ENCODE results near the gene DDX19B. TPM values are rescaled to one million over a fixed set of nuclear protein-coding genes. Genes with fewer than 3 reads are reported as not detected.

DDX19B gene
- total and polyA plus RNA-seq, 9 of the 15 experiments (the other 6 are each of a cell fraction or from before 2014, with no cell fraction given) = 7.0 to 32.9 (median 19.3) TPM

DNA sequence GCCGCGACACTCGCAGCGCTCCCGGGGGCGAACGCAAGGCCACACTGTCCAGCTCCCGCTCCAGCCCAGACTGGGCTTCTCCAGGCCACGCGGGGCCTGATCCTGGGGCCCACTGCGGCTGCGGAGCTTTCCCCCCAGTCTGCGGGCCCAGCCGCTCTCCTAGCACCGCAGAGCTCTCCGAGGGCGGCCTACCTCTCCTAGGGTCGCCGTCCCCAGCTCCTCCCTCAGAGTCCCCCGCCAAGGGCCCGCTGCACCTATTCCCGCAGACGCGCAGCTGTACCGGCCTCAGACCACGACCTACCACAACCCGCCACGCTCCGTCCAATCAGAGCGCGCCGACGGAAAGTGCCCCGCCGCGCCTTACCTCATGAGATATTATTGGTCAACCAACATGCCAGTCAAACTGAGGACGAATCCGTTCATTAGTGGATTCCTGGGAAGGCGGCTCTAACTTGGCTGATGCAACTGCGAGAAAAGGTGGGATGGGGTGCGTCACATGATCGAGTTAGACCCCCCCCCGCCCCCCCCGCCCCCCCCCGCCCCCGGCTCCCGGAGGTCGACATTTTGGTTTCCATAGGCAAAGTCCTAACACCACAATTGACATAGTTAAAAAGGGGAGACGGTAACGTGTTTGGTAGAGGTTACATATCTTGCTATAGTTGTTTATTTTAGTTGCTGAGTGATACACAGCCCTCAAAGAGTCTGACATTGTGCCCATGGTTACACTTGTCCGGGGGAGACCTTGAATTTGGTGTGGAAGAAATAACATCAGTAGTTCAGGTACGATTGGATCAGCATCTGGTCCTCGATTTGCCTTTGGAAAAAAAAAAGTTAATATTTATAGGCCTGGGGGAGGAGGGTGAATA lies 9.5 kb upstream of the DDX19B start, which contains the start of gene AARS1 (continued):
- peak; percentile 82 for TF ChIP-seq SAP30 (IDR thresholded peaks at IDR 0.05; ENCODE audit: borderline replicate concordance, insufficient read depth, low read depth, low read length, poor library complexity, severe bottlenecking)
- TF ChIP-seq, protein P1, sequence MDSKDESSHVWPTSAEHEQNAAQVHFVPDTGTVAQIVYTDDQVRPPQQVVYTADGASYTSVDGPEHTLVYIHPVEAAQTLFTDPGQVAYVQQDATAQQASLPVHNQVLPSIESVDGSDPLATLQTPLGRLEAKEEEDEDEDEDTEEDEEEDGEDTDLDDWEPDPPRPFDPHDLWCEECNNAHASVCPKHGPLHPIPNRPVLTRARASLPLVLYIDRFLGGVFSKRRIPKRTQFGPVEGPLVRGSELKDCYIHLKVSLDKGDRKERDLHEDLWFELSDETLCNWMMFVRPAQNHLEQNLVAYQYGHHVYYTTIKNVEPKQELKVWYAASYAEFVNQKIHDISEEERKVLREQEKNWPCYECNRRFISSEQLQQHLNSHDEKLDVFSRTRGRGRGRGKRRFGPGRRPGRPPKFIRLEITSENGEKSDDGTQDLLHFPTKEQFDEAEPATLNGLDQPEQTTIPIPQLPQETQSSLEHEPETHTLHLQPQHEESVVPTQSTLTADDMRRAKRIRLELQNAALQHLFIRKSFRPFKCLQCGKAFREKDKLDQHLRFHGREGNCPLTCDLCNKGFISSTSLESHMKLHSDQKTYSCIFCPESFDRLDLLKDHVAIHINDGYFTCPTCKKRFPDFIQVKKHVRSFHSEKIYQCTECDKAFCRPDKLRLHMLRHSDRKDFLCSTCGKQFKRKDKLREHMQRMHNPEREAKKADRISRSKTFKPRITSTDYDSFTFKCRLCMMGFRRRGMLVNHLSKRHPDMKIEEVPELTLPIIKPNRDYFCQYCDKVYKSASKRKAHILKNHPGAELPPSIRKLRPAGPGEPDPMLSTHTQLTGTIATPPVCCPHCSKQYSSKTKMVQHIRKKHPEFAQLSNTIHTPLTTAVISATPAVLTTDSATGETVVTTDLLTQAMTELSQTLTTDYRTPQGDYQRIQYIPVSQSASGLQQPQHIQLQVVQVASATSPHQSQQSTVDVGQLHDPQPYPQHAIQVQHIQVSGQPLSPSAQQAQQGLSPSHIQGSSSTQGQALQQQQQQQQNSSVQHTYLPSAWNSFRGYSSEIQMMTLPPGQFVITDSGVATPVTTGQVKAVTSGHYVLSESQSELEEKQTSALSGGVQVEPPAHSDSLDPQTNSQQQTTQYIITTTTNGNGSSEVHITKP (IDR thresholded peaks at IDR 0.05; ENCODE audit: partially characterized antibody) = peak; percentile 54
- TF ChIP-seq SAFB2 (IDR thresholded peaks at IDR 0.05; ENCODE audit: borderline replicate concordance, low read depth, low read length, severe bottlenecking) = no peak
- peak; percentile 69; the same call in 1 of the 2 replicates for TF ChIP-seq ZC3H4 (CRISPR knock-in tag; IDR thresholded peaks at IDR 0.05; ENCODE audit: borderline replicate concordance)
- TF ChIP-seq, protein P2, sequence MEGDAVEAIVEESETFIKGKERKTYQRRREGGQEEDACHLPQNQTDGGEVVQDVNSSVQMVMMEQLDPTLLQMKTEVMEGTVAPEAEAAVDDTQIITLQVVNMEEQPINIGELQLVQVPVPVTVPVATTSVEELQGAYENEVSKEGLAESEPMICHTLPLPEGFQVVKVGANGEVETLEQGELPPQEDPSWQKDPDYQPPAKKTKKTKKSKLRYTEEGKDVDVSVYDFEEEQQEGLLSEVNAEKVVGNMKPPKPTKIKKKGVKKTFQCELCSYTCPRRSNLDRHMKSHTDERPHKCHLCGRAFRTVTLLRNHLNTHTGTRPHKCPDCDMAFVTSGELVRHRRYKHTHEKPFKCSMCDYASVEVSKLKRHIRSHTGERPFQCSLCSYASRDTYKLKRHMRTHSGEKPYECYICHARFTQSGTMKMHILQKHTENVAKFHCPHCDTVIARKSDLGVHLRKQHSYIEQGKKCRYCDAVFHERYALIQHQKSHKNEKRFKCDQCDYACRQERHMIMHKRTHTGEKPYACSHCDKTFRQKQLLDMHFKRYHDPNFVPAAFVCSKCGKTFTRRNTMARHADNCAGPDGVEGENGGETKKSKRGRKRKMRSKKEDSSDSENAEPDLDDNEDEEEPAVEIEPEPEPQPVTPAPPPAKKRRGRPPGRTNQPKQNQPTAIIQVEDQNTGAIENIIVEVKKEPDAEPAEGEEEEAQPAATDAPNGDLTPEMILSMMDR (IDR thresholded peaks at IDR 0.05 in 2 of 3, conservative IDR thresholded peaks at IDR 0.05 in 1 of 3; ENCODE audit: insufficient read depth in 2 of 3, low read depth in 1 of 3, low read length in 3 of 3) = no peak
- TF ChIP-seq RFX5 (IDR thresholded peaks at IDR 0.05; ENCODE audit: low read depth, low read length) = no peak
- no peak for TF ChIP-seq KDM2B (CRISPR knock-in tag; IDR thresholded peaks at IDR 0.05)
- TF ChIP-seq, protein P3, sequence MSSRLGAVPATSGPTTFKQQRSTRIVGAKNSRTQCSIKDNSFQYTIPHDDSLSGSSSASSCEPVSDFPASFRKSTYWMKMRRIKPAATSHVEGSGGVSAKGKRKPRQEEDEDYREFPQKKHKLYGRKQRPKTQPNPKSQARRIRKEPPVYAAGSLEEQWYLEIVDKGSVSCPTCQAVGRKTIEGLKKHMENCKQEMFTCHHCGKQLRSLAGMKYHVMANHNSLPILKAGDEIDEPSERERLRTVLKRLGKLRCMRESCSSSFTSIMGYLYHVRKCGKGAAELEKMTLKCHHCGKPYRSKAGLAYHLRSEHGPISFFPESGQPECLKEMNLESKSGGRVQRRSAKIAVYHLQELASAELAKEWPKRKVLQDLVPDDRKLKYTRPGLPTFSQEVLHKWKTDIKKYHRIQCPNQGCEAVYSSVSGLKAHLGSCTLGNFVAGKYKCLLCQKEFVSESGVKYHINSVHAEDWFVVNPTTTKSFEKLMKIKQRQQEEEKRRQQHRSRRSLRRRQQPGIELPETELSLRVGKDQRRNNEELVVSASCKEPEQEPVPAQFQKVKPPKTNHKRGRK (tag; IDR thresholded peaks at IDR 0.05) = no peak
- TF ChIP-seq DDX20 (tag; IDR thresholded peaks at IDR 0.05; ENCODE audit: low read depth) = no peak
- TF ChIP-seq HIVEP1 (CRISPR knock-in tag; IDR thresholded peaks at IDR 0.05) = 0 out of 2 replicates have a peak, but pooled peaks have one; percentile 64
- peak; percentile 89; the same call in 1 of the 2 replicates for TF ChIP-seq RBM14 (IDR thresholded peaks at IDR 0.05; ENCODE audit: borderline replicate concordance, insufficient read depth, low read depth, low read length)
- no peak for TF ChIP-seq CAMTA2 (CRISPR knock-in tag; conservative IDR thresholded peaks at IDR 0.05)

Data from K562 (cell line).